HG03558 (cell line): ENCODE results near the gene SPRTN.

Experiments
- ATAC-seq: cut with Tn5 transposase; IDR thresholded peaks from one replicate; pipeline ENCODE4 v1.9.1; 2021; ENCODE audit warnings: moderate number of reproducible peaks; ENCODE audit not compliant: unreplicated experiment; ENCODE audit errors: extremely low read depth

SPRTN gene

GRCh38 chr1:231338270-231339128 lies at the start of gene SPRTN:
TSS of gene SPRTN (plus strand) at chr1:231338293. CDS start at chr1:231338384, 91 bp downstream.
- ATAC-seq = peak; percentile 12

DNA sequence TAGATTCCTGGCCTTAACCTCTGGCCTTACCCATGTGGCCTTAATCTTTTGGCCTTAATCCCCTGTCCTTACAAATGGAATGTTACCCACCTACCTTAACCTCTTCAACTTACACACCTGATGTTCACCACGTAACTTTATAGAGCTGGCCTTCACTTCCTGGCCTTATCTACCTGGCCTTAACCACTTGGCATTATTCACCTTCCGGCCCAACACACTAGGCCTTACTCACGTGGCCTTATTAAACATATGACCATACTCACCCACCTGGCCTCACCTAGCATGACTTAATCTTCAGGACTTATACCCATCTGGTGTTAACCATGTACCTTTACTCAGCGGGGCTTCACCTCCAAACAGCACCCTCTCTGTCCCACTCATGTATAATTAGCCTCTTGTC lies 42.2 kb upstream of the SPRTN start:
- no peak for ATAC-seq

DNA sequence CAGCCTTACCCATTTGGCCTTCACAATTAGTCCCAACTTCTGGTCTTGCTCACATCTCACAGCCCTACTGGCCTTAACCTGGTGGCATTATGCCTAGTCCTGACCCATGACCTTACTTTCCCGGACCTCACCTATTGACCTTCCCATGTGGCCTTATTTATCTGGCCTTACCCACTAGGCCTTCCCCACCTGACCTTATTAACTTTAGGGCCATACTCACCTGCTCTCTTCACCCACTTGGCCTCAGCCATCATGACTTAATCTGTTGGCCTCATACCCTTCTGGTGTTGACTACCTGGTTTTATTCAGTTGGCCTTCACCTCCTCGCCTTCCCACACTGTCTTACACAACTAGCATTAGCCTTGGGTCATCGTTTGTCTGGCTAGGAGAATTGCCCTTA lies 36.1 kb upstream of the SPRTN start:
- no peak for ATAC-seq

- no peak for ATAC-seq
These were observed 27.6 kb upstream of the SPRTN start for GRCh38 chr1:231310391-231310934.

DNA sequence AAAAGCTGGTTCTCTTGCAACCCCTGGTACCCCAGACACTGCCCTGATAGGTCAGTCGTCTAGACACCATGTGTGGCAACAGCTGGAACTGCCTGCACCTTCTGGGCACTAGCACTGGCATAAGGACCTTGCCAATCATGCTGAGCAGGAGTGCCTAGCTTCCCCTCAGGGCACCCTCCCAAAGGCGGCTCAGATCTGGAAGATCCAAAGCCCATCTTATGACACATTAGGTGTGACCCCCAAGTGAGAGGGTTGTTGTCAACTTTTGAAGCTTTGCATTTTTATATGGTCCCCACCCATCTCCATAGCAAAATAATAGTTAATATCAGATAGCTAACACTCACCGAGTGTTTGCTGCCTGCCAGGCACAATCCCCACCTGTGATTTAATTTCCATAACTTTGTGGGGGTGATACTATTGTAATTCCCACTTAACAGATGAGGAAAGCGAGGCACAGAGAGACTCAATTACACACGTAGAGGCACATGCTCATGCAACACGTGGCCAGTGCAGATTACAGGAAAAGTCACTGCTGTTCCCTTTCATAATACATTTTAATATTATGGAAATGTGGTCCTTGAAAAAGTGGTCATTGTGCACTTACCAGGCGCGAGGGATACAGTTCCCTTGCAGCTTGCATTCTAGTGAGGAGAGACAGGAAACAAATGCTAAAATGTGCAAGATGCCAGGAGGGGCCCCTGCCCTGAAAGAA lies 26.2 kb upstream of the SPRTN start:
- no peak for ATAC-seq

DNA sequence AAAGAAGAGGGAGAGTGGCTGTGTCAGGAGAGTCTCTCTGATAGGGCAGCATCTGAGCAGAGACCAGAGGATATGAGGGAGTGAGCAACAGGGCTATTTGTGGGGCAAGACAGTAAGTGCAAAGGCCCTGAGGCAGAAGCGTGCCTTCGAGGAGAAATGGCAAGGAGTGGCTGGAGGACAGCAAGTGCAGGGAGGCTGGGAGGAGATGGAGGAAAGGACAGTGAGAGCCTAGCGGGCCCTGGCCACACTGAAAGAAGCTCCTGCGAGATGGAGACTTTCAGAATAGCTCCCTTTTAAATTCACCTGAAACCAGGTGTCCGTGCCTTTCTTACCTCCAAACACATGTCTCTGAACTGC lies 25.7 kb upstream of the SPRTN start:
- ATAC-seq = no peak

DNA sequence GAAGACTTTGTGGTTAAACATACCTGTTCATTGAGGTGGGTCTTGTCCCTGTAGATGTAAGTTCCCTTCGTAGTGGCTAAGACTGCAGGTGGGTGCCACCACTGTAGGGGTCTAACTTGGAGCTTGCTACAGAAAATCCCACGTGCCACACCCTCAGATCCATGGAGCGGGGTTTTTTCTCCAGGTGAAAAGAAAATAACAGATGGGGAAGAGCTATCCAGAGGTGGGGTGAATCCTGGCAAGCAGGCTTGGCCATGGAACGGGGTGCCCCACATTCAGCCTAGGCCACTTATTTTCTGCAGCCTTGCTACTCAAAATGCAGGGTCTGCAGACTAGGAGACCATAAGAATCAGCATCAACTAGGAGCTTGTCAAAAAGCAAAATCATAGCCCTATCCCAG lies 24.4 kb upstream of the SPRTN start:
- no peak for ATAC-seq

GRCh38 chr1:231315887-231316286 lies 22.2 kb upstream of the SPRTN start:
- no peak for ATAC-seq

GRCh38 chr1:231317306-231318014 lies 20.6 kb upstream of the SPRTN start:
- no peak for ATAC-seq

DNA sequence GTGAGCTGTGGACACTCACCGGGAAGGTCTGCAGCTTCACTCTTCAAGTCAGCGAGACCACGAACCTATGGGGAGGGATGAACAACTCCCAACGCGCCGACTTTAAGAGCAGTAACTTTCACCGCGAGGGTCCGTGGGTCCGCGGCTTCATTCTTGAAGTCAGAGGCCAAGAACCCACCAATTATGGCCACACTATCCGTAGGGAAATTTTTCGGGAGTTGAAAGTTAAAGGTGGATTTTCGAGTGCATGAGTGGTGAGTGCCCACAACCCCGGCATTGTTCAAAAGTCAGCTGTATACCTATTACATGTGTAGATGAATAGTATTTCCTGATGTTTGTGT lies 20.1 kb upstream of the SPRTN start:
- no peak for ATAC-seq

- ATAC-seq = no peak
These were observed 19.5 kb upstream of the SPRTN start for GRCh38 chr1:231318568-231318967.

DNA sequence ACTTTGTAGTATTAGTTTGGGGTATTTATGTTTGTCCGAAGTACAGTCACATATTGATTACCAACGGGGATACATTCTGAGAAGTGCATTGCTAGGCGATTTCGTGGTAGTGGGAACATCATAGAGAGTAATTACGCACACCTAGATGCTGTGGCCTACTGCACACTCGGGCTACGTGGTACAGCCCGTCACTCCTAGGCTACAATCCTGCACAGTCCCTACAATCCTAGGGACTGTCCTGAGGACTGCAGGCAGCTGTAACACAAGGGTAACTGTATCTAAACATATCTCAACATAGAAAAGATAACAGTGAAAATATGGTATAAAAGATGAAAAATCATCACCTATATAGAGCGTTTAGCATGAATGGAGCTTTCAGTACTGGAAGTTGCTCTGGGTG lies 19.0 kb upstream of the SPRTN start:
- ATAC-seq = no peak

DNA sequence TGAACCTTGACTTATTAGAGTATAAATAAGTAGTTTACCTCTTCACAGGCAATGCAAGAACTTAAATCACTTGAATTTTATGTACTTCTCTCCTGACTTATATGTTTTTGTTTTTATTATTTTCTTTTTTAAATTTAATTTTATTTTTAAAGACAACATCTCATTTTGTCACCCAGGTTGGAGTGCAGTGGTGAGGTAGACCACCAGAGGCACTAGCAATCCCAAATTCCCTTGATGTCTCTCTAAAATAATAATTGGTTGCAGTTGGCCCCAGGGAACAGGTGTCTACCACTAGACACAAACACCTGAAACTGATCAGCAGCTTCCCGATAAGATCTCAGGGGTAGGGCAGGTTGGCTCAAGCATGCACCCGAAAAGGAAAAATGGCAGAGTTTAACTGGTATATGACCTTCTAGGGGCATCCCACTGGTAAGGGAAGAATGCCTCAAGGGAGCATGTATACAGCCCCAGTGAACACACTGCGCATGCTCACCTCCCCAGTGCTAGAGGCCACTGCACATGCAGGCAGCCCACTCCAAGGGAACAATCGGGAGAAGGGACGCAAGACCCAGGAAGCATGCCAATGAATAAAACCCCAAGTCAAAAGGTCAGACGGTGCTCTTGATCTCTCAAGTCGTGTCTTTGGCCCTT lies 15.1 kb upstream of the SPRTN start:
- no peak for ATAC-seq

GRCh38 chr1:231324660-231325059 lies 13.4 kb upstream of the SPRTN start:
- ATAC-seq = no peak

DNA sequence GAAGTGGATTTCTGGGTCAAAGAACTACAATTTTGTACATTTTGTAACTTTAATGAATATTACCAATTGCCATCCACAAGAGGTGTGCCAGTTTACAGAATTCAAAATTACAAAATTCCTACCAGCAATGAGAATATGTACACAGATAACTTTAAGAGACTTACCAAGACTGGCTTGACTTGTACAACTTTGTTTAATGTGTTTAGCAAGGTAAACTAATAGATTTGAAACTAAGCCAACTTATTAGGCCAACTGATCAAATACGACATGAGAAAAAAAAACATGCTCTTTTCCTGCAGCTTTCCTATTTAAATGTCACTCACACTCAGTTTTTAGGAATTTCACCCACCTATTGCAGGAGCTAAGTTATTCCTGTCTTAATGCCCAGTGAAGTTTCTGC lies 11.8 kb upstream of the SPRTN start:
- ATAC-seq = no peak

DNA sequence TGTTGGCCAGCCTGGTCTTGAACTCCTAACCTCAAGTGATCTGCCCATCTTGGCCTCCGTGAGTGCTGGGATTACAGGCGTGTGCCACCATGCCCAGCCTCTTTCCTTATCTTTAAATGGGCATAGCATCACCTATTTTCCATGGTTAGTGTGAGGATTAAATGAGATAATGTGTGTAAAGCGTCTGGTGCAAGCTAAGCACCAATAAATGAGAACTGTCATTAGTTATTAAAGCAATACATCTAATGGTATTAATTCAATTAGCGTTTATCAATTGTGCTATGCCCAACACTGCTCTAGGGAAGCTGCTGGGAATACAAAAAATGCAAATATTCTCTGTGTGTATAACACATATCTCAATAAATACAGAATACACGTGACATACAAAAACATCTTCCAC lies 10.5 kb upstream of the SPRTN start:
- ATAC-seq = no peak

- ATAC-seq = no peak
These were observed 8.6 kb upstream of the SPRTN start for GRCh38 chr1:231329483-231329882.

DNA sequence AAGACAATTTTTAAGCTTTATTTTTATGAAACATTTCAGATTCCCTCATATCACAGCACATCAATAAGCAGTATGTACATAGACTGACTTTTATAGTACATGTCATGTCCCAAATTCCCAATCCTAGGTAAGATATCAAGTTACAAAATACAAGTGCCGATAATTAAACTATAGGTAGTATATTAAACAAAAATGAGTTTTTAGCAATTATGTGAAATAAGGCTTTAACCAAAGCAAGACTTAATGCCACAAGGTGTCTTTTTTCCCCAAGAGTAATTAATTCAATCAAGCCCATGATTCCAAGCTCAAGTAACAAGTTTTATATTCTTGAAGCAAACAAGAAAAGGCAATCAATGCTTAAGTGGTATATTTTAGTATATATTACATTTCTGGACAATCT lies 5.3 kb upstream of the SPRTN start:
- ATAC-seq = no peak

GRCh38 chr1:231334079-231334666 lies 3.9 kb upstream of the SPRTN start:
- no peak for ATAC-seq

DNA sequence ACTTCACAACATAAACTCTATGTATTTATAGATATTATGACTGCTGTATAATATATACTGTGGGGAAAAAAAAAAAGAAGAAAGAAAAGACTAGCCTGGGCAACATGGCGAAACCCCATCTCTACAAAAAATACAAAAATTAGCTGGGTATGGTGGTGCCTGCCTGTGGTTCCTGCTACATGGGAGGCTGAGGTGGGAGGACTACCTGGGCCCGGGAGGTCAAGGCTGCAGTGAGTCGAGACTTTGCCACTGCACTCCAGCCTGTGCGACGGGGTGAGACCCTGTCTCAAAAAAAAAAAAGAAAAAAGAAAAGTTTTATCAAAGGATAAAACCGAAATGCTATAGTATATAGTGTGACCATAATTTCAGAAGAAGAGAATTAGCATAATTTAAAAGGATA lies 3.1 kb upstream of the SPRTN start:
- ATAC-seq = no peak
